Psoas muscle (tissue), 8 donors: ENCODE data around the gene SLC39A8. TPM values are rescaled to one million over a fixed set of nuclear protein-coding genes. Genes with fewer than 3 reads are reported as not detected.

ENCODE experiments used
- ATAC-seq, 4 donors: fragments of 200-7000 bp; cut with Tn5 transposase; one replicate each; pipeline ENCODE4 v1.9.1; 2020; ENCODE audit warnings: moderate library complexity in 3 of 4, mild to moderate bottlenecking in 2 of 4
- DNase-seq, 2 donors: peaks; one replicate each; pipeline ENCODE4 v3.0.0-alpha.2; 2020
- H3K27ac ChIP-seq: fragments of 200-600 bp; one replicate; pipeline ENCODE4 v1.8.0; 2022
- H3K27me3 ChIP-seq, 3 donors: fragments of 200-600 bp in 1 of 3; one replicate each; pipeline versions ENCODE4 v1.6.1 to v1.8.0; 2013 to 2022; ENCODE audit warnings: low read length in 2 of 3, mild to moderate bottlenecking in 2 of 3, moderate library complexity in 1 of 3; ENCODE audit not compliant: insufficient read depth in 3 of 3
- H3K36me3 ChIP-seq, 2 donors: fragments of 200-600 bp in 1 of 2; one replicate each; pipeline versions ENCODE4 v1.6.1 to v1.8.0; 2013 to 2022; ENCODE audit warnings: low read depth in 1 of 2, mild to moderate bottlenecking in 1 of 2, moderate library complexity in 1 of 2; ENCODE audit not compliant: insufficient read depth in 1 of 2
- H3K4me1 ChIP-seq: fragments of 200-600 bp; one replicate; pipeline ENCODE4 v1.8.0; 2022
- H3K4me3 ChIP-seq: fragments of 200-600 bp; one replicate; pipeline ENCODE4 v1.8.0; 2022; ENCODE audit warnings: mild to moderate bottlenecking
- H3K9me3 ChIP-seq: fragments of 200-600 bp; one replicate; pipeline ENCODE4 v1.8.0; 2022
- CTCF ChIP-seq: fragments of 200-600 bp; IDR thresholded peaks from one replicate; pipeline ENCODE4 v1.8.0; 2022; ENCODE audit warnings: antibody characterized with exemption
- intact Hi-C, 2 donors: fragments of 100-400 bp; cut with DNase I; formaldehyde crosslinking; loops; one replicate each; pipeline versions ENCODE4 v1.11.0 to v1.14.2; 2022
- polyA plus RNA-seq, 3 donors: library from polyadenylated mRNA; stranded (reverse); fragments of 200-250 nt; gene quantifications; one replicate each; pipeline ENCODE4 v1.2.3, GENCODE V29; 2013
- total RNA-seq, 4 donors: library from RNA; stranded (reverse); fragmentation: NEBNext Ultra II Directional in 2 of 4; extraction: Animal tissue kit (Norgen Biotek cat#: 25700) in 2 of 4; gene quantifications; one replicate each; pipeline versions ENCODE4 v1.2.1 to v1.2.4, GENCODE V29; 2021 to 2023
- donor health status: healthy with polysubstance abuse.
- donor health status: DM: no; HTN: no; CAD: no; lungs with moderate emphysema.
- donor health status: Bipolar disorder and iron deficiency.
- donor health status: healthy.
- donor health status: DM: yes; HTN: yes; CAD: no.
- donor health status: DM: no; HTN: no; CAD: no.
- donor health status: DM: no; HTN: no; CAD: no.
- donor health status: DM: yes; HTN: yes; CAD: no.

SLC39A8 gene
- total and polyA plus RNA-seq, 7 donors: 0.66 to 3.6 (median 1.7) TPM

GRCh38 chr4:102213031-102213430 is 132.3 kb downstream of the SLC39A8 start:
- H3K4me3 ChIP-seq: no peak overlapping the region
- intact Hi-C loops: no loop called here
- H3K4me1 ChIP-seq: no peaks in the 10 kb centered on the region
- no peak for ATAC-seq
- TF ChIP-seq CTCF: no peak
- DNase-seq: no peak
- no peaks in the 10 kb centered on the region for H3K36me3 ChIP-seq
- H3K27ac ChIP-seq: no peak overlapping the region
- H3K9me3 ChIP-seq: no peaks in the 10 kb centered on the region
- H3K27me3 ChIP-seq: no peaks in the 10 kb centered on the region

Other genes with a start within 250 kb of the SLC39A8 start
- 10 to 100 TPM; 19.8 to 47.5 (median 22.5) TPM for gene NFKB1, start 155.9 kb upstream of the SLC39A8 start, total RNA-seq
- 10 to 100 TPM; 11.7 to 22.0 (median 16.3) TPM for gene NFKB1, start 155.9 kb upstream of the SLC39A8 start, polyA plus RNA-seq